ENCODE data around the gene ATP8B2. TPM values are rescaled to one million over a fixed set of nuclear protein-coding genes. Genes with fewer than 3 reads are reported as not detected.
A peak's percentile ranks its signal among the peaks of the same experiment; 100 is the strongest.
"Not testable (repeated sequence)": the region's sequence is repeated elsewhere in the genome, so short reads cannot be mapped to it uniquely, and the experiment has no call there.

Gene ATP8B2
- total RNA-seq, 1 donor from 2014 or later, result 49.4 TPM

- peak; percentile 97 for DNase-seq
Observed at GRCh38 chr1:154328318-154329151, 3.2 kb downstream of the ATP8B2 start.

GRCh38 chr1:154329152-154329521 lies 3.8 kb downstream of the ATP8B2 start:
- intact Hi-C loops (cut with micrococcal nuclease), result no loop called here
- Mint-ChIP-seq H3K9me3 (no peaks in the 10 kb centered on the region), H3K27ac (peak overlapping the region; percentile 51), H3K4me1 (peaks cover 57% of the 10 kb centered on the region), H3K4me3 (peak overlapping the region; percentile 76), H3K27me3 (peaks cover under 1% of the 10 kb centered on the region), H3K36me3 (ENCODE audit: low read depth) (peaks cover 34% of the 10 kb centered on the region)
- no peak for DNase-seq

More at GRCh38 chr1:154328318-154329151, 3.2 kb downstream of the ATP8B2 start:
- Mint-ChIP-seq H3K36me3 (ENCODE audit: low read depth) (peaks cover 29% of the 10 kb centered on the region), H3K27me3 (peaks cover 5% of the 10 kb centered on the region), H3K27ac (peak overlapping the region; percentile 78), H3K4me3 (peak overlapping the region; percentile 86), H3K4me1 (peaks cover 54% of the 10 kb centered on the region), H3K9me3 (no peaks in the 10 kb centered on the region)
- intact Hi-C loops (cut with micrococcal nuclease), result no loop called here

GRCh38 chr1:154329551-154330131 lies 4.3 kb downstream of the ATP8B2 start:
- peaks cover 38% of the 10 kb centered on the region for H3K36me3 Mint-ChIP-seq (ENCODE audit: low read depth)

GRCh38 chr1:154330669-154331068 lies 5.3 kb downstream of the ATP8B2 start:
- peaks cover 67% of the 10 kb centered on the region for H3K4me1 Mint-ChIP-seq
- DNase-seq, result peak; percentile 65
- intact Hi-C loops (cut with micrococcal nuclease), result no loop called here
- peak overlapping the region; percentile 76 for H3K4me3 Mint-ChIP-seq
- no peaks in the 10 kb centered on the region for H3K27me3 Mint-ChIP-seq
- no peaks in the 10 kb centered on the region for H3K9me3 Mint-ChIP-seq
- peaks cover 41% of the 10 kb centered on the region for H3K36me3 Mint-ChIP-seq (ENCODE audit: low read depth)
- peak overlapping the region; percentile 72 for H3K27ac Mint-ChIP-seq

More at GRCh38 chr1:154329551-154330131, 4.3 kb downstream of the ATP8B2 start:
- Mint-ChIP-seq H3K4me1 (peaks cover 61% of the 10 kb centered on the region), H3K4me3 (peak overlapping the region; percentile 76), H3K27ac (peak overlapping the region; percentile 66), H3K27me3 (no peaks in the 10 kb centered on the region), H3K9me3 (no peaks in the 10 kb centered on the region)
- DNase-seq, result peak; percentile 71
- intact Hi-C loops (cut with micrococcal nuclease), result no loop called here

GRCh38 chr1:154334079-154335024 lies 9.0 kb downstream of the ATP8B2 start:
- H3K27ac Mint-ChIP-seq, result peak overlapping the region; percentile 67
- intact Hi-C loops (cut with micrococcal nuclease), result loop anchor here (1.0 to 2.0 kb wide), 3 partner anchors 8 to 148 kb away; partner anchors contain the start of gene HAX1
- H3K27me3 Mint-ChIP-seq, result no peaks in the 10 kb centered on the region
- no peaks in the 10 kb centered on the region for H3K9me3 Mint-ChIP-seq
- peaks cover 63% of the 10 kb centered on the region for H3K4me1 Mint-ChIP-seq
- no peak for DNase-seq
- H3K4me3 Mint-ChIP-seq, result no peak overlapping the region
- peaks cover 62% of the 10 kb centered on the region for H3K36me3 Mint-ChIP-seq (ENCODE audit: low read depth)

GRCh38 chr1:154335025-154335714 lies 9.8 kb downstream of the ATP8B2 start:
- Mint-ChIP-seq H3K9me3 (no peaks in the 10 kb centered on the region), H3K4me1 (peaks cover 60% of the 10 kb centered on the region), H3K27me3 (no peaks in the 10 kb centered on the region), H3K27ac (peak overlapping the region; percentile 82), H3K36me3 (ENCODE audit: low read depth) (peaks cover 66% of the 10 kb centered on the region), H3K4me3 (peak overlapping the region; percentile 33)
- intact Hi-C loops (cut with micrococcal nuclease), result loop anchor here (1.0 to 2.0 kb wide), 3 partner anchors 9 to 149 kb away; partner anchors contain the start of gene HAX1
- DNase-seq, result peak; percentile 96

GRCh38 chr1:154337253-154337894 lies 12.0 kb downstream of the ATP8B2 start:
- H3K36me3 Mint-ChIP-seq (ENCODE audit: low read depth), result peaks cover 67% of the 10 kb centered on the region
- peaks cover 59% of the 10 kb centered on the region for H3K4me1 Mint-ChIP-seq
- intact Hi-C loops (cut with micrococcal nuclease), result no loop called here
- peak overlapping the region; percentile 80 for H3K4me3 Mint-ChIP-seq
- no peaks in the 10 kb centered on the region for H3K27me3 Mint-ChIP-seq
- peak; percentile 67 for DNase-seq
- no peaks in the 10 kb centered on the region for H3K9me3 Mint-ChIP-seq
- peak overlapping the region; percentile 74 for H3K27ac Mint-ChIP-seq

GRCh38 chr1:154338875-154339274 lies 13.6 kb downstream of the ATP8B2 start:
- H3K36me3 Mint-ChIP-seq (ENCODE audit: low read depth), result peaks cover 73% of the 10 kb centered on the region
- no peaks in the 10 kb centered on the region for H3K27me3 Mint-ChIP-seq
- no peak for DNase-seq
- H3K4me3 Mint-ChIP-seq, result no peak overlapping the region
- no peaks in the 10 kb centered on the region for H3K9me3 Mint-ChIP-seq
- peaks cover 72% of the 10 kb centered on the region for H3K4me1 Mint-ChIP-seq
- no peak overlapping the region for H3K27ac Mint-ChIP-seq
- intact Hi-C loops (cut with micrococcal nuclease), result no loop called here

- H3K4me3 Mint-ChIP-seq; H3K27me3 Mint-ChIP-seq; DNase-seq; H3K27ac Mint-ChIP-seq; intact Hi-C loops (cut with micrococcal nuclease); H3K9me3 Mint-ChIP-seq: not testable (repeated sequence)
- Mint-ChIP-seq H3K4me1 (peaks cover 72% of the 10 kb centered on the region), H3K36me3 (ENCODE audit: low read depth) (peaks cover 80% of the 10 kb centered on the region)
Observed at GRCh38 chr1:154341366-154341765, 16.0 kb downstream of the ATP8B2 start.

GRCh38 chr1:154342132-154342531 lies 16.8 kb downstream of the ATP8B2 start:
- peak; percentile 61 for DNase-seq
- peaks cover 83% of the 10 kb centered on the region for H3K36me3 Mint-ChIP-seq (ENCODE audit: low read depth)
- peak overlapping the region; percentile 80 for H3K27ac Mint-ChIP-seq
- H3K9me3 Mint-ChIP-seq, result no peaks in the 10 kb centered on the region
- peak overlapping the region; percentile 61 for H3K4me3 Mint-ChIP-seq
- peaks cover 74% of the 10 kb centered on the region for H3K4me1 Mint-ChIP-seq
- intact Hi-C loops (cut with micrococcal nuclease), result loop anchor here (2.0 kb wide), 1 partner anchor 15 kb away; no protein-coding TSS in a partner anchor
- H3K27me3 Mint-ChIP-seq, result no peaks in the 10 kb centered on the region

GRCh38 chr1:154342836-154343472 lies 17.6 kb downstream of the ATP8B2 start:
- no peaks in the 10 kb centered on the region for H3K27me3 Mint-ChIP-seq
- H3K9me3 Mint-ChIP-seq, result no peaks in the 10 kb centered on the region
- DNase-seq, result peak; percentile 93

More at GRCh38 chr1:154342836-154343472, 17.6 kb downstream of the ATP8B2 start:
- Mint-ChIP-seq H3K4me3 (peak overlapping the region; percentile 61), H3K36me3 (ENCODE audit: low read depth) (peaks cover 81% of the 10 kb centered on the region), H3K4me1 (peaks cover 68% of the 10 kb centered on the region), H3K27ac (peak overlapping the region; percentile 80)
- intact Hi-C loops (cut with micrococcal nuclease), result loop anchor here (2.0 kb wide), 1 partner anchor 16 kb away; no protein-coding TSS in a partner anchor

Measured in activated CD4-positive, alpha-beta T cell treated with anti-CD3 and anti-CD28 coated beads, Interleukin-2, amount 10 ng/mL, durations not matched to agents 24 days and 14 days (primary cell).